Stimulated activated CD8-positive, alpha-beta memory T cell treated with anti-CD3 and anti-CD28 coated beads, Interleukin-4, amount 100 ng/mL, for 1 hour (primary cell): ENCODE data around the gene EIF3F.

ENCODE experiments used
- DNase-seq, 2 donors: peaks; one replicate each; pipeline ENCODE4 v3.0.0-alpha.2; 2020; ENCODE audit warnings: low read depth in 2 of 2, low spot score in 1 of 2

The EIF3F gene

DNA sequence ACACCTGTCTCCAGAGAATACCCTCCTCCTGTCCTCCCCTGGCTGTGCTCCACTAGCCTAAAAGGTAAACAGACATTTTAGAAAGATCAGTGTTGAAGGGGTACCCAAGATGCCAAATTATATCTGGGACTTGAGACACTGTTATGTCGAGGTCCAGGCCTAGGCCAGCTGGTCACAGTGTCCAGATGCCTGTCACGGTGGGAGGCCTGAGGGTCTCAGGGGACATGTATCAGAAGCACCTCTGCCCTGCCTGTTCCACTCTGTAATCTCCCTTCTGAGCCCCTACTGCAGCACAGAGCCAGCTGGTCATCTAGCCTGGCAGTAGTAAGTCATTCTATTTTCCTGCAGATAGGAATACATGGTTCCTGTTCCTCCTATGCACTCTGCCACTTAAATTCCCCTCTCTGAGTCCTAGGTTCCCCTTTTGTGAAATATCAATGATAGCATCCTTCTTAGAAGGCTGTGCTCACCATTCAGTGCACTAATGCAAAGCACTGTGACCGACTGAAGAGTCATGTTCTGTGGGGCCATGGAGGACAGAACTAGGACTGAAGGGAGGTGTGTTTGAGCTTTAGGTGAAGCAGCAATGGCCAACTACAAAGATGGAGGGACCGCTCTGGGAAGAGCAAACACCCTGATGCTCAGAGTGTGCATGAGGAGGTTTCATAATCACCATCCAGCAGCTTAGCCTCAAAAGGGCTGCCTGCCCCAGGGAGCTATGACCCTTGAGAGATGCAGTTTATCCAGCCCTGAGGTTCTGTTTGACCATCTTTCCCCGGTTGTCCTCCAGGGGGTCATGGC lies 49.1 kb downstream of the EIF3F start:
- no peak for DNase-seq

DNA sequence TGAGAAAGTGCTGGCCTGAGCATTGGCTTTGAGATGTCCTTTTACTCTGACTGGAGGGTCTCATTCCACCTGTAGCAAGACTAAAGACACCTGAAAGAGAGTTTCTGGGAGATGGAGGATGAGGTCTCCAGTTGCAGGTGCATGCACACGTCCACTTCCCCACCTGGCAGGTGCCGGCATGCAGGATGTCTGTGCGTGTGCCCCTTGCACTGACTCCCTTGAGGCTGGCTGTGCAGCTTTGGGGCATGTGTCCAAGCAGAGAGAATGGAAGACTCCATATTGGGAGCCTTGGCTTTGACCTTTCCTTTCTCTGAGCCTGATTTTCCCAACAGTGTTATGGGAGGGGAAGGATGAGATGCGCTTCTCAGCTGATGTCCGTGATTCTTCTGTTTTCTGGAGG lies 49.8 kb downstream of the EIF3F start:
- no peak for DNase-seq

DNA sequence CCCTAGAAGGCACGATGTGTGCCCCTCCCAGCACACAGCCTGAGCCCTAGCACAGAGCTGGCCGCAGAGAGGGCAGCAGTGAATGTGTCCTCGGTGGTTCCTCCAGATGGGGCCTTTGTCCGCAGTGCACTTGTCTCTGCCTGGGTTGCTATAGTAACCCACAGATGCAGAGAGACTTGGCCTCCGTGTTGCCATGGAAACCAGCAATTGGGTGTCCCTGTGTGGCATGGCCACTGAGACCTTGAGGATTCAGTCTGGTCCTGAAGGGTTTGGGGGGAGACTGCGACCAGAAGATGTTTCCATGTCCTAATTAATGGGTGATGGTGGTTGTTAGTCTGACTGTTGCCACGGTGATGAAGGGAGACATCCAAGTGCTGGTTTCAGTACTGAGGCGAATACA lies 51.3 kb downstream of the EIF3F start:
- DNase-seq, result no peak

DNA sequence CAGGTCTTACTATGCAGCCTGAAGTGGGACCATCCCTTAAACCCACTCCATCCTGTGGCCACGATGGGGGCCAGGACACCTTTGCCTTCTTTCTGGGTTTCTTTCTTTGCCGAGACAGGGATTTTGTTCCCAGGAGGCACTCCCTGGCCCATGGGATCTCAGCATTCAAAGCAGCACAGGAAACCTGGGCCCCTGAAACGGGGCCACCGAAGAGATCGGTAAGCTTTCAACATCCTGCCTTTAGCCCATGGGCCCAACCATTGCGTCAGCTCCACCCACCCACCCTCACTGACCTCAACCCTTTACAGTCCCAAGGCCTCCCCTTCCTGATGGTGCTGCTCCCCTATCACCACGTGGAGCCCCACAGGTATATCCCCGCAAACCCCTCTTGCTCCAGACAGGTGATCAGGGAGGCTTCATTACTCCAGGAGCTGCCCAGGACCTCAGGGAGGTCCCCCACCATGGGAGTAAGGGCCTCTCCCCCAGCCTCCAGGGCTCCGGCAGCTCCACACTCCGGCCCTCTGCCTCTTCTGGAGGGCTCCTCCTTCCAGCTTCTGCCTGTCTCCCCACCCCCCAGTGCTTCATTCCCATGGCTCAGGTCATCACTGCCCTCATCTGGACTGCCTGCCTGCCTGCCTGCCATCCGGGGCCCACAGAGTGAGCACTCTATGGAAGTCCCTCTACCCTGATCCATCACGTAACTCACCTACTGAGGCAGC lies 51.8 kb downstream of the EIF3F start:
- DNase-seq, result no peak

DNA sequence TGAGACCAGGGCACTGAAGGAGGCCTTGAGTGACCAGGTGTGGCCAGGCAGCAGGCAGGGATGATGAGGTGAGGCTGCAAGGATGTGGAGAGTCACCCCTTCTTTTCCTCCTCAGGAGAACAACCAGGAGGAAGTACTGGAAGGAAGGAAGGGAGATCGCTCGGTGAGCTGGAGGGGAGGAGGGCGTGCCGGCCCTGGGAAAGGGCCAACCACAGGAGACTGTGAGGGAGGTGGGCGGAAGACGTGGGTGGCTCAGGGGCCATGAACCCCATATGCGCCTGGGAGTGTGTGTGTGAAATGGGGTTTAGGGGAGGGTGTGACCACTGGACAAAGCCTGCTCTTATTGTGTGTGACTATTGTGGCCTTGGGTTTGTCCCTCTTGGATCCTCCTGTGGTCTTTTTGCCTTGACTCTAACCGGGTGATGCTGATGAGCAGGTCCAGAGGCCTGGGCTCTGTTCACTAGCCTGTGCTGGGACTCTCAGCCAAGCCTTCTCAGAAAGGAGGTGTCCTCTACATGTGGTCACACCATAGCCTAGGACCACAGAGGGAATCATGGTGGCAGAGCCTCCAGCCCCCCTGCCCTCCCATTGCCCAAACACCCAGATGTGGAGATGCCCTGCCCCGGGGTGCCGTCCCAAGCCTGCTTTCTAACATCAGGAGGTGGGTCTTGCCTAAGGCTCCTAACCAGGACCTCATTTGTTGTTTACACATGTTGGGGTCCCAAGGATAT lies 52.6 kb downstream of the EIF3F start:
- DNase-seq, result no peak

DNA sequence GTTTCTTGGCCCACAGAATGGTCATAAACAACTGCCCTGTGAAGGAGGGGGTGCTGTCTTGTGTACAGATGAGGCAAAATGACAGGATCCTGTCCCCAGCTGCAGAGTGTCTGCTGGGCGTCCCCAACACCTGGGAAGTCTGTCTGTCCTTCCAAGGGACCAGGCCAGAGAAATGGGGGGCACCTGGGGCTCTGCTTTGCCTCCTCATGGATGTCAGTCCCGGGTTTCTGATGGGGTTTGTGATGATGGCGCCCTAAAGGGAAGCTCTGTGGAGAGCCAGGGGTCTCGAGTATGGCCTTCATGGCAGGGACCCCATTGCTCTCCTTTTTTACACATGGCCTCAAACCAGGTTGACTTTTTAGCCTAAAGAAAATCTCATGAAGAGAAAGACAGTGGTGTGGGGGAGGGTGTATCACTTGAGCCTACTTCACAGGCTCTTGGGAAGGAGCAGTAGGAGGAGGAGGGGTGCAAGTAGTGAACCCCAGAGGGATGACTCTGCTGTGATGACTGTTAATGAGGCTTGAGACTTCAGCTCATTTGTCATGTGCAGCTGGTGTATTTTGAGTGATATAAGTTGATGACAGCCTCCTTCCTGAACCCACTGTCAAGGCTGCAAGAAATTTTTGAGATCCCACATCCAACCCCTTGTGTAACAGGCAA lies 53.3 kb downstream of the EIF3F start:
- DNase-seq, result no peak

DNA sequence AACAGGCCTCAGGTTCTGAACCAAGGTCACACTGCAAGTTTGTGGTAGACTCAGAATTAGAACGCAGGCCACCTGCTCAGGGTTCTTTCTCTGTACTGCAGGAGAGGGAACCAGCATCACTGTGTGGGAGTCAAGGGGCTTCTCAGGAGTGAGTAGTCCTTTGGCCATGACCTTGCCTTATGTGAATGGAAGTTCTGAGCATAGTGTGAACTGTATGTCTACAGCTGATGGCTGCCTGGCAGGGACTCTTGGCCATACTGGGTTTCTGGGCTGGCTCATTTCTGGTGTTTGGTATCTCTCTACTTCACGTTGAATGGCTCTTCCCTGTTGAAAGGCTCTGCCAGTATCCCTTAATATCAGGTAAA lies 53.8 kb downstream of the EIF3F start:
- DNase-seq, result no peak

DNA sequence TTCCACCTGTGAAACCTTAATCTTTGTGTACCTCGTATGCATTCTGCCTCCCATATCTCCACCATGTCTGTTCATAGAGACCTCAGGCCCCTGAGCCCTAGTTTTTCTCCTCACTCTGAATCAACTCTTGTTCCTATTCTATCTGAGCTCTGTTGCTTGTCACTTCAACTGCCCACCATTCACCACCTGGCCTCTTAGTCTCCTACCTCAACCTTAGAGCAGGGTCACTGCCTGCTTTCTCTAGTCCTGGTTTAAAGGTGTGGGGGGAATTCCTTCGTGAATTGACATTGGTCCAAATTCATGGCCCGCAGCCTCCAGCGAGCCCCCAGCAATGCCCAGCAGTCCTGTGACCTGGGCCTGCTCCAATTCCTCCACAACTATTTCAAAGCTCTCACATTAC lies 54.4 kb downstream of the EIF3F start:
- no peak for DNase-seq

DNA sequence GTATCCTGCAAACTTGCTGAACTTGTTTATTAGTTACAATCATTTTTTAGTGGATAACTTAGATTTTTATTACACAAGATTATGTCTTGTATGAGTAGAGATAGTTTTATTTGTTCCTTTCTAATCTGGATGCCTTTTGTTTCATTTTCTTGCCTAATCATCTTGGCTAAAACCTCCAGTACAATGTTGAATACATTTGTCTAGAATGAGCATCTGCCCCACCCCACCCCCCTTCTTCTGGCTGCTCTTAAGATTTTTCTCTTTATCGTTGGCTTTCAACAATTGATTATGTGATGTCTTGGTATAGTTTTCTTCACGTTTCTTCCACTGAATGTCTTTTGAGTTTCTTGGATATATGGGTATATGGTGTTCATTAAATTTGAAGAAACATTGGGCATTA lies 56.6 kb downstream of the EIF3F start:
- DNase-seq, result no peak

DNA sequence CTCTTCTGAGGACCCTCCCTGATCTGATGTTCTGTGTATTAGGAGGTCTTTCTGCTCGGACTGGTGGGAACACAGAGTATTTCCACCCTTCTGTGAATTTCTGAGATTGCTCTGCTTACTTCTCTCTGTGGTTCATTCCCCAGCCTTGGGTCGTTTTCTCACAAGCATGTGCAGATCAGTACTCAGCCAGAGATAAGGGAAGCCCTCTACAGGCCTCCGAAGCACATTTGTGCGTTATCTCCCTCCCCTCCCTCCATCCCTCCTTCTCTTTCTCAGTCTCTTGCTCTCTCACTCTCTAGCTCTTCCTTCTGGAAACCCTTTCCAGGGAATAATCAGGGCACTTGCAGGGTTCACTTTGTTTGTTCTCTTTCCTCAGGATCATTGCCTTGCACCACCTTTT lies 58.7 kb downstream of the EIF3F start:
- no peak for DNase-seq

DNA sequence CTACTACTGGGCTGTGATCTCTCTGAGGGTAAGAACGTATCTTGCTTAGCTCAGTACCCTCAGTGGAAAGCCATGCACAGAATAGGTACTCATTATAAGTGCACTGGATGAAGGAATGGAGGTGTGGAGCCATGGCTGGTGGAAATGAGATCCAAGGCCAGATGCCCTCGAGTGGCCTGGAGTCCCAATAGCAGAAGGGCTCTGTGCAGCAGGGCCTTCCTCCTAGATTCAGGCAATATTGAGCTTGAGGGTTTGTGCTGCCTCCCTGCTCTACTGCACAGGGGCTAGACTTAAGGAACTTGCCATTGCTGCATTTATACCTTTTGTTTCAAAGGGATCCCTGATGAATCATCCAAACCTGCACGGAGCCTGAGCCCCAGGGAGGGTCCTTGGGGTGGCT lies 60.2 kb downstream of the EIF3F start:
- DNase-seq, result no peak

DNA sequence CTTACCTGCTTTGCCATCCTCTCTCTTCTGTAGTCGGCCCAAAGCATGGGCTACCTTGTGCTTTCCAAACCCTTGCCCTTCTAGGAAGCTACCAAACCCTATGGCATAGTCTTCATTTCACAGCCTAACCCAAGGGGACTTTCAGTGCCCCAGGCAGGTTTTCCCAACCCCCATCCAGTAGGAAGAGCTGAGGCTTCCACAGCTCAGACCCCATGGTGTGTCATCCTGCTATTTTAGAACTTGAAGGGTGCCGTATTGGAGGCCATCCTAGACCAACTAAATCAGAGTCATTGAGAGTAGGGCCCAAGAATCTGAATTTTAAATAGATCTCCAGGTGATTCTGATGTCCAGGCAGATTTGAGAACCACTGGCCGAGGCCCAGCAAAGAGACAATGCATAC lies 61.9 kb downstream of the EIF3F start:
- DNase-seq, result no peak
